GM12892 (cell line): ENCODE results near the gene FILIP1.

Experiments used
- POLR2A ChIP-seq: IDR thresholded peaks from 2 replicates; pipeline ENCODE4 v1.6.1; 2011; ENCODE audit warnings: low read depth, low read length, control low read depth
- POLR2AphosphoS5 ChIP-seq: IDR thresholded peaks from 2 replicates; pipeline ENCODE4 v1.6.1; 2011; ENCODE audit warnings: low read depth, low read length, control low read depth

GRCh38 chr6:75308250-75308988 lies 185.2 kb downstream of the FILIP1 start:
- TF ChIP-seq POLR2A (no peak), POLR2AphosphoS5 (no peak)
